SK-N-SH (cell line): ENCODE data around the gene VCAM1. TPM values are rescaled to one million over a fixed set of nuclear protein-coding genes. Genes with fewer than 3 reads are reported as not detected.

Experiments
- CTCF ChIA-PET: fragments of 300-600, 350-600 bp; formaldehyde crosslinking; extraction: SDS; loops from one replicate; lab custom pipeline; 2021; lab: Yijun Ruan, JAX
- POLR2A ChIA-PET: fragments of 350-600 bp; sonication (Branson Sonifier 250); formaldehyde crosslinking; extraction: SDS; loops from one replicate; lab custom pipeline; 2020; ENCODE audit warnings: antibody characterized with exemption, inconsistent platforms; lab: Yijun Ruan, JAX
- DNase-seq: peaks from one replicate; pipeline ENCODE4 v3.0.0; 2012
- H2AFZ ChIP-seq: fragments of 200-600 bp; sonication (generic); 2 replicates; pipeline ENCODE4 v1.8.1; 2016; ENCODE audit warnings: antibody characterized with exemption, mild to moderate bottlenecking, low read depth
- H3F3A ChIP-seq: fragments of 200-600 bp; sonication (generic); replicated peaks from 2 replicates; pipeline ENCODE3; 2016; ENCODE audit warnings: antibody characterized with exemption, mild to moderate bottlenecking; ENCODE audit not compliant: insufficient read depth
- H3K27ac ChIP-seq, 2 experiments: fragments of 200-500 bp in 1 of 2; fragments of 200-600 bp in 1 of 2; sonication (Bioruptor generic) in 1 of 2; sonication (generic), shearing (Covaris generic) in 1 of 2; 2 replicates each; pipeline versions ENCODE4 v1.5.1 to v1.6.1; 2014 to 2016; ENCODE audit warnings: low read depth in 2 of 2, inconsistent platforms in 1 of 2, low read length in 1 of 2, mild to moderate bottlenecking in 1 of 2, mixed read lengths in 1 of 2
- H3K27me3 ChIP-seq: fragments of 200-600 bp; sonication (generic), shearing (Covaris generic); 2 replicates; pipeline ENCODE4 v1.6.1; 2016; ENCODE audit warnings: mixed run types; ENCODE audit not compliant: insufficient read depth
- H3K36me3 ChIP-seq, 2 experiments: fragments of 200-500 bp in 1 of 2; fragments of 200-600 bp in 1 of 2; sonication (Bioruptor generic) in 1 of 2; sonication (generic) in 1 of 2; replicated peaks in 1 of 2; 2 replicates each; pipeline versions ENCODE3 to v1.5.1; 2014 to 2016; ENCODE audit warnings: low read length in 1 of 2, mild to moderate bottlenecking in 1 of 2; ENCODE audit not compliant: insufficient read depth in 2 of 2, control insufficient read depth in 1 of 2
- H3K4me1 ChIP-seq, 2 experiments: fragments of 200-500 bp in 1 of 2; fragments of 200-600 bp in 1 of 2; sonication (Bioruptor generic) in 1 of 2; sonication (generic), shearing (Covaris generic) in 1 of 2; 2 replicates each; pipeline versions ENCODE4 v1.5.1 to v1.6.1; 2014 to 2016; ENCODE audit warnings: low read depth in 1 of 2, low read length in 1 of 2, mixed run types in 1 of 2; ENCODE audit not compliant: insufficient read depth in 2 of 2, control insufficient read depth in 1 of 2
- H3K4me2 ChIP-seq: fragments of 200-600 bp; sonication (generic), shearing (Covaris generic); 2 replicates; pipeline ENCODE4 v1.6.1; 2017; ENCODE audit warnings: mixed run types
- H3K4me3 ChIP-seq, 2 experiments: fragments of 200-500 bp in 1 of 2; fragments of 200-600 bp in 1 of 2; sonication (Bioruptor generic) in 1 of 2; sonication (generic), shearing (Covaris generic) in 1 of 2; 2 replicates each; pipeline versions ENCODE4 v1.5.1 to v1.8.1; 2014 to 2016; ENCODE audit warnings: low read depth in 2 of 2, inconsistent platforms in 1 of 2, low read length in 1 of 2, mild to moderate bottlenecking in 1 of 2, mixed read lengths in 1 of 2, moderate library complexity in 1 of 2
- H3K79me2 ChIP-seq: fragments of 200-600 bp; sonication (generic); 2 replicates; pipeline ENCODE4 v1.8.1; 2017; ENCODE audit warnings: mild to moderate bottlenecking; ENCODE audit not compliant: insufficient read depth
- H3K9ac ChIP-seq: fragments of 200-600 bp; sonication (generic); 2 replicates; pipeline ENCODE4 v1.6.1; 2017; ENCODE audit warnings: mixed run types
- H3K9me2 ChIP-seq: fragments of 200-600 bp; sonication (generic); 2 replicates; pipeline ENCODE4 v1.6.1; 2017; ENCODE audit warnings: mixed run types
- H3K9me3 ChIP-seq: fragments of 200-600 bp; sonication (generic); 2 replicates; pipeline ENCODE4 v1.6.1; 2017; ENCODE audit warnings: mixed run types, mild to moderate bottlenecking, moderate library complexity
- H4K20me1 ChIP-seq: fragments of 200-600 bp; sonication (generic); 2 replicates; pipeline ENCODE4 v1.6.1; 2017; ENCODE audit warnings: mild to moderate bottlenecking, mixed run types; ENCODE audit not compliant: insufficient read depth
- CHD2 ChIP-seq: fragments of 150-350 bp; IDR thresholded peaks from 2 replicates; pipeline ENCODE4 v1.6.1; 2018; ENCODE audit warnings: low read length; ENCODE audit not compliant: partially characterized antibody
- CTCF ChIP-seq: fragments of 200-600 bp; sonication (generic); IDR thresholded peaks from 2 replicates; pipeline ENCODE4 v1.6.1; 2017; ENCODE audit warnings: antibody characterized with exemption, mild to moderate bottlenecking, moderate library complexity
- ELF1 ChIP-seq: IDR thresholded peaks from 2 replicates; pipeline ENCODE4 v1.4.0; 2012
- EP300 ChIP-seq, 2 experiments: IDR thresholded peaks; 2 replicates each; pipeline versions ENCODE4 v1.4.0 to v1.6.1; 2012; ENCODE audit warnings: borderline replicate concordance in 1 of 2, low read depth in 1 of 2, low read length in 1 of 2
- EZH2phosphoT487 ChIP-seq: fragments of 200-600 bp; sonication (generic); IDR thresholded peaks from 2 replicates; pipeline ENCODE4 v1.6.1; 2017; ENCODE audit warnings: low read depth, mixed run types, mild to moderate bottlenecking, antibody characterized with exemption, moderate library complexity, borderline replicate concordance
- FOXM1 ChIP-seq: IDR thresholded peaks from 2 replicates; pipeline ENCODE4 v1.4.0; 2012; ENCODE audit warnings: low read depth, mild to moderate bottlenecking
- GABPA ChIP-seq: IDR thresholded peaks from 2 replicates; pipeline ENCODE4 v1.4.0; 2012; ENCODE audit warnings: low read depth, mild to moderate bottlenecking
- MAX ChIP-seq: IDR thresholded peaks from 2 replicates; pipeline ENCODE4 v1.4.0; 2012; ENCODE audit warnings: low read depth
- PBX3 ChIP-seq: IDR thresholded peaks from 2 replicates; pipeline ENCODE4; 2012
- RCOR1 ChIP-seq: fragments of 150-350 bp; IDR thresholded peaks from 2 replicates; pipeline ENCODE4 v1.6.1; 2017; ENCODE audit warnings: antibody characterized with exemption, low read length
- RFX5 ChIP-seq: IDR thresholded peaks from 2 replicates; pipeline ENCODE4 v1.6.1; 2012; ENCODE audit warnings: mild to moderate bottlenecking, improper control_type of control experiment, low read length
- RXRA ChIP-seq: IDR thresholded peaks from 2 replicates; pipeline ENCODE4 v1.4.0; 2012; ENCODE audit warnings: low read depth, mild to moderate bottlenecking, borderline replicate concordance
- SMC3 ChIP-seq: IDR thresholded peaks from 2 replicates; pipeline ENCODE4 v1.6.1; 2012; ENCODE audit warnings: low read depth, low read length, improper control_type of control experiment
- TAF1 ChIP-seq: IDR thresholded peaks from 2 replicates; pipeline ENCODE4 v1.6.1; 2012; ENCODE audit warnings: low read depth, mild to moderate bottlenecking, low read length, moderate library complexity, borderline replicate concordance
- TCF12 ChIP-seq: IDR thresholded peaks from 2 replicates; pipeline ENCODE4 v1.4.0; 2012
- USF1 ChIP-seq: IDR thresholded peaks from 2 replicates; pipeline ENCODE4 v1.4.0; 2012; ENCODE audit warnings: low read depth, borderline replicate concordance
- YY1 ChIP-seq: IDR thresholded peaks from 2 replicates; pipeline ENCODE4 v1.4.0; 2012; ENCODE audit warnings: low read depth, mild to moderate bottlenecking
- WGBS: methylation state at CpG from one replicate; pipeline ENCODE4 v1.1.6; 2017; ENCODE audit warnings: low lambda C conversion rate; 5-methylcytosine and 5-hydroxymethylcytosine counted together
- polyA plus RNA-seq, 3 experiments: library from polyadenylated mRNA; depleted of rRNA; stranded (reverse); fragments of >200 nt; gene quantifications; 2 replicates each; pipeline ENCODE4 v1.2.3, GENCODE V29; 2012
- TF ChIP-seq, protein P1 (sequence below): IDR thresholded peaks from 2 replicates; pipeline ENCODE4 v1.4.0; 2012; ENCODE audit warnings: low read depth, borderline replicate concordance
- TF ChIP-seq, protein P2 (sequence below): fragments of 150-350 bp; IDR thresholded peaks from 2 replicates; pipeline ENCODE4 v1.6.1; 2016; ENCODE audit warnings: mild to moderate bottlenecking, low read depth, low read length
- TF ChIP-seq, protein P3 (sequence below): IDR thresholded peaks from 2 replicates; pipeline ENCODE4 v1.6.1; 2012; ENCODE audit warnings: mild to moderate bottlenecking, low read depth, low read length, moderate library complexity

VCAM1 gene
- polyA plus RNA-seq, 1 of the 3 experiments (the other 2 are of a cell fraction): 5.0 TPM

GRCh38 chr1:100713626-100714025, 5.9 kb upstream of the VCAM1 start:
- POLR2A ChIA-PET: no interaction called here
- WGBS: 73% methylated on average over 3 of the region's 3 CpGs
- no peaks in the 10 kb centered on the region for H3K79me2 ChIP-seq
- H3K9me3 ChIP-seq: no peaks in the 10 kb centered on the region
- H3K27me3 ChIP-seq: no peaks in the 10 kb centered on the region
- no peak overlapping the region for H3K9ac ChIP-seq
- no peaks in the 10 kb centered on the region for H4K20me1 ChIP-seq
- no peak overlapping the region for H3K4me3 ChIP-seq
- no peaks in the 10 kb centered on the region for H3K4me1 ChIP-seq
- H3K36me3 ChIP-seq: no peaks in the 10 kb centered on the region
- peak overlapping the region; percentile 8; the same call in 1 of the 2 replicates for H2AFZ ChIP-seq
- CTCF ChIA-PET: no interaction called here
- TF ChIP-seq RFX5: no peak
- TF ChIP-seq GABPA: no peak
- no peak for TF ChIP-seq EP300 (IDR thresholded peaks at IDR 0.05; ENCODE audit: borderline replicate concordance in 1 of 2, low read depth in 1 of 2, low read length in 1 of 2)
- TF ChIP-seq, protein P1, sequence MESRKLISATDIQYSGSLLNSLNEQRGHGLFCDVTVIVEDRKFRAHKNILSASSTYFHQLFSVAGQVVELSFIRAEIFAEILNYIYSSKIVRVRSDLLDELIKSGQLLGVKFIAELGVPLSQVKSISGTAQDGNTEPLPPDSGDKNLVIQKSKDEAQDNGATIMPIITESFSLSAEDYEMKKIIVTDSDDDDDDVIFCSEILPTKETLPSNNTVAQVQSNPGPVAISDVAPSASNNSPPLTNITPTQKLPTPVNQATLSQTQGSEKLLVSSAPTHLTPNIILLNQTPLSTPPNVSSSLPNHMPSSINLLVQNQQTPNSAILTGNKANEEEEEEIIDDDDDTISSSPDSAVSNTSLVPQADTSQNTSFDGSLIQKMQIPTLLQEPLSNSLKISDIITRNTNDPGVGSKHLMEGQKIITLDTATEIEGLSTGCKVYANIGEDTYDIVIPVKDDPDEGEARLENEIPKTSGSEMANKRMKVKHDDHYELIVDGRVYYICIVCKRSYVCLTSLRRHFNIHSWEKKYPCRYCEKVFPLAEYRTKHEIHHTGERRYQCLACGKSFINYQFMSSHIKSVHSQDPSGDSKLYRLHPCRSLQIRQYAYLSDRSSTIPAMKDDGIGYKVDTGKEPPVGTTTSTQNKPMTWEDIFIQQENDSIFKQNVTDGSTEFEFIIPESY: no peak
- no peak for TF ChIP-seq CTCF
- TF ChIP-seq, protein P2, sequence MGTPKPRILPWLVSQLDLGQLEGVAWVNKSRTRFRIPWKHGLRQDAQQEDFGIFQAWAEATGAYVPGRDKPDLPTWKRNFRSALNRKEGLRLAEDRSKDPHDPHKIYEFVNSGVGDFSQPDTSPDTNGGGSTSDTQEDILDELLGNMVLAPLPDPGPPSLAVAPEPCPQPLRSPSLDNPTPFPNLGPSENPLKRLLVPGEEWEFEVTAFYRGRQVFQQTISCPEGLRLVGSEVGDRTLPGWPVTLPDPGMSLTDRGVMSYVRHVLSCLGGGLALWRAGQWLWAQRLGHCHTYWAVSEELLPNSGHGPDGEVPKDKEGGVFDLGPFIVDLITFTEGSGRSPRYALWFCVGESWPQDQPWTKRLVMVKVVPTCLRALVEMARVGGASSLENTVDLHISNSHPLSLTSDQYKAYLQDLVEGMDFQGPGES: no peak
- TF ChIP-seq TAF1: no peak
- no peak for TF ChIP-seq MAX
- TF ChIP-seq ELF1: no peak
- TF ChIP-seq RXRA: no peak
- TF ChIP-seq CHD2: no peak
- no peak for TF ChIP-seq TCF12
- no peak for TF ChIP-seq YY1
- TF ChIP-seq EZH2phosphoT487: no peak
- no peak for TF ChIP-seq SMC3
- TF ChIP-seq PBX3: no peak
- TF ChIP-seq USF1: no peak
- TF ChIP-seq, protein P3, sequence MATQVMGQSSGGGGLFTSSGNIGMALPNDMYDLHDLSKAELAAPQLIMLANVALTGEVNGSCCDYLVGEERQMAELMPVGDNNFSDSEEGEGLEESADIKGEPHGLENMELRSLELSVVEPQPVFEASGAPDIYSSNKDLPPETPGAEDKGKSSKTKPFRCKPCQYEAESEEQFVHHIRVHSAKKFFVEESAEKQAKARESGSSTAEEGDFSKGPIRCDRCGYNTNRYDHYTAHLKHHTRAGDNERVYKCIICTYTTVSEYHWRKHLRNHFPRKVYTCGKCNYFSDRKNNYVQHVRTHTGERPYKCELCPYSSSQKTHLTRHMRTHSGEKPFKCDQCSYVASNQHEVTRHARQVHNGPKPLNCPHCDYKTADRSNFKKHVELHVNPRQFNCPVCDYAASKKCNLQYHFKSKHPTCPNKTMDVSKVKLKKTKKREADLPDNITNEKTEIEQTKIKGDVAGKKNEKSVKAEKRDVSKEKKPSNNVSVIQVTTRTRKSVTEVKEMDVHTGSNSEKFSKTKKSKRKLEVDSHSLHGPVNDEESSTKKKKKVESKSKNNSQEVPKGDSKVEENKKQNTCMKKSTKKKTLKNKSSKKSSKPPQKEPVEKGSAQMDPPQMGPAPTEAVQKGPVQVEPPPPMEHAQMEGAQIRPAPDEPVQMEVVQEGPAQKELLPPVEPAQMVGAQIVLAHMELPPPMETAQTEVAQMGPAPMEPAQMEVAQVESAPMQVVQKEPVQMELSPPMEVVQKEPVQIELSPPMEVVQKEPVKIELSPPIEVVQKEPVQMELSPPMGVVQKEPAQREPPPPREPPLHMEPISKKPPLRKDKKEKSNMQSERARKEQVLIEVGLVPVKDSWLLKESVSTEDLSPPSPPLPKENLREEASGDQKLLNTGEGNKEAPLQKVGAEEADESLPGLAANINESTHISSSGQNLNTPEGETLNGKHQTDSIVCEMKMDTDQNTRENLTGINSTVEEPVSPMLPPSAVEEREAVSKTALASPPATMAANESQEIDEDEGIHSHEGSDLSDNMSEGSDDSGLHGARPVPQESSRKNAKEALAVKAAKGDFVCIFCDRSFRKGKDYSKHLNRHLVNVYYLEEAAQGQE: no peak
- no peak for TF ChIP-seq RCOR1
- no peak for TF ChIP-seq FOXM1
- TF ChIP-seq, all 33 proteins: peak for 0
- DNase-seq: no peak
- Histone ChIP-seq H3K9me2 (no peaks in the 10 kb centered on the region), H3K27ac (no peak overlapping the region), H3K4me2 (no peak overlapping the region), H3F3A (peaks cover 5% of the 10 kb centered on the region)
